Subcutaneous adipose tissue (tissue), 4 donors: ENCODE results near the gene RHOT1. TPM values are rescaled to one million over a fixed set of nuclear protein-coding genes. Genes with fewer than 3 reads are reported as not detected.

Experiments
- CTCF ChIP-seq: fragments of 450-650 bp; IDR thresholded peaks from one replicate; pipeline ENCODE4 v1.5.1; 2016; ENCODE audit warnings: low read depth, mild to moderate bottlenecking, control low read depth, antibody characterized with exemption, moderate library complexity
- total RNA-seq, 4 donors: library from RNA; depleted of rRNA; stranded (reverse); fragments of >200 nt; gene quantifications; one replicate each; pipeline ENCODE4 v1.1.0, GENCODE V29; 2016

Gene RHOT1
- total RNA-seq, 4 donors from 2014 or later = 56.6 to 112 (median 67.5) TPM

GRCh38 chr17:32159586-32160438 is 17.5 kb downstream of the RHOT1 start:
- no peak for TF ChIP-seq CTCF

GRCh38 chr17:32160526-32160925 is 18.2 kb downstream of the RHOT1 start:
- no peak for TF ChIP-seq CTCF

GRCh38 chr17:32161029-32161428 is 18.7 kb downstream of the RHOT1 start:
- TF ChIP-seq CTCF = no peak

GRCh38 chr17:32161506-32162365 is 19.4 kb downstream of the RHOT1 start:
- TF ChIP-seq CTCF = no peak

- no peak for TF ChIP-seq CTCF
Measured at GRCh38 chr17:32174889-32175288, 32.6 kb downstream of the RHOT1 start.

- no peak for TF ChIP-seq CTCF
Measured at GRCh38 chr17:32185875-32186274, 43.6 kb downstream of the RHOT1 start.

- TF ChIP-seq CTCF = no peak
Measured at GRCh38 chr17:32187271-32187670, 45.0 kb downstream of the RHOT1 start.
